Ovary (tissue), 3 donors: ENCODE results near the gene TTC29.

ENCODE experiments used
- CTCF ChIP-seq, 3 donors: fragments of 450-650 bp in 2 of 3; fragments of 200-600 bp in 1 of 3; IDR thresholded peaks; one replicate each; pipeline versions ENCODE4 v1.5.1 to v1.8.0; 2016 to 2022; ENCODE audit warnings: antibody characterized with exemption in 3 of 3, mild to moderate bottlenecking in 1 of 3
- EP300 ChIP-seq: sonication (generic); formaldehyde crosslinking; IDR thresholded peaks from one replicate; pipeline ENCODE4 v1.6.1; 2017; ENCODE audit warnings: antibody characterized with exemption
- donor health status: DM: no; HTN: no; CAD: no.

GRCh38 chr4:146957237-146957636 is 11.6 kb upstream of the TTC29 start:
- no peak for TF ChIP-seq CTCF (IDR thresholded peaks at IDR 0.05)
- no peak for TF ChIP-seq EP300
